ENCODE measurements around the gene TREH. TPM values are rescaled to one million over a fixed set of nuclear protein-coding genes. Genes with fewer than 3 reads are reported as not detected.

The TREH gene
- total RNA-seq, 1 donor from 2014 or later = 0.46 TPM

GRCh38 chr11:118628432-118628831, 51.0 kb downstream of the TREH start:
- DNase-seq (no peak), ATAC-seq (no peak)
- Histone ChIP-seq H3K36me3 (peaks cover 65% of the 10 kb centered on the region), H3K4me1 (peaks cover 28% of the 10 kb centered on the region), H3K27ac (no peak overlapping the region), H3K27me3 (no peaks in the 10 kb centered on the region), H3K4me3 (no peak overlapping the region), H3K9me3 (no peaks in the 10 kb centered on the region)
- no peak for TF ChIP-seq CTCF (IDR thresholded peaks at IDR 0.05)
- intact Hi-C loops (cut with DNase I) = no loop called here

GRCh38 chr11:118628031-118628430, 51.4 kb downstream of the TREH start:
- DNase-seq = no peak
- peaks cover 65% of the 10 kb centered on the region for H3K36me3 ChIP-seq
- ATAC-seq = no peak
- TF ChIP-seq CTCF (IDR thresholded peaks at IDR 0.05) = no peak
- no peak overlapping the region for H3K4me3 ChIP-seq
- H3K9me3 ChIP-seq = no peaks in the 10 kb centered on the region
- no peaks in the 10 kb centered on the region for H3K27me3 ChIP-seq
- peaks cover 32% of the 10 kb centered on the region for H3K4me1 ChIP-seq
- intact Hi-C loops (cut with DNase I) = no loop called here
- H3K27ac ChIP-seq = no peak overlapping the region

- DNase-seq (no peak), ATAC-seq (no peak)
- intact Hi-C loops (cut with DNase I) = no loop called here
- Histone ChIP-seq H3K4me3 (no peak overlapping the region), H3K27ac (no peak overlapping the region), H3K4me1 (peaks cover 37% of the 10 kb centered on the region), H3K9me3 (no peaks in the 10 kb centered on the region), H3K27me3 (no peaks in the 10 kb centered on the region), H3K36me3 (peaks cover 64% of the 10 kb centered on the region)
- no peak for TF ChIP-seq CTCF (IDR thresholded peaks at IDR 0.05)
Measured at GRCh38 chr11:118627566-118627965, 51.9 kb downstream of the TREH start.

GRCh38 chr11:118625976-118626375, 53.5 kb downstream of the TREH start:
- DNase-seq (no peak), ATAC-seq (no peak)
- no peaks in the 10 kb centered on the region for H3K27me3 ChIP-seq
- H3K4me1 ChIP-seq = peaks cover 50% of the 10 kb centered on the region
- intact Hi-C loops (cut with DNase I) = no loop called here
- no peak for TF ChIP-seq CTCF (IDR thresholded peaks at IDR 0.05)
- no peak overlapping the region for H3K4me3 ChIP-seq
- H3K9me3 ChIP-seq = no peaks in the 10 kb centered on the region
- H3K27ac ChIP-seq = no peak overlapping the region
- H3K36me3 ChIP-seq = peaks cover 48% of the 10 kb centered on the region

- TF ChIP-seq CTCF (IDR thresholded peaks at IDR 0.05) = no peak
- no peaks in the 10 kb centered on the region for H3K9me3 ChIP-seq
- H3K36me3 ChIP-seq = peaks cover 48% of the 10 kb centered on the region
- no peaks in the 10 kb centered on the region for H3K27me3 ChIP-seq
- H3K27ac ChIP-seq = peak overlapping the region; percentile 17
- peaks cover 51% of the 10 kb centered on the region for H3K4me1 ChIP-seq
- intact Hi-C loops (cut with DNase I) = no loop called here
- no peak overlapping the region for H3K4me3 ChIP-seq
- peak; percentile 30 for ATAC-seq
- DNase-seq = no peak
Measured at GRCh38 chr11:118625036-118625690, 54.3 kb downstream of the TREH start.

- Histone ChIP-seq H3K4me3 (no peak overlapping the region), H3K4me1 (peaks cover 56% of the 10 kb centered on the region), H3K36me3 (peaks cover 35% of the 10 kb centered on the region), H3K27me3 (no peaks in the 10 kb centered on the region), H3K27ac (peak overlapping the region; percentile 67), H3K9me3 (no peaks in the 10 kb centered on the region)
- no peak for TF ChIP-seq CTCF (IDR thresholded peaks at IDR 0.05)
- DNase-seq (no peak), ATAC-seq (peak; percentile 3)
- intact Hi-C loops (cut with DNase I) = no loop called here
Measured at GRCh38 chr11:118623269-118623655, 56.2 kb downstream of the TREH start.

All from upper lobe of right lung (tissue), 1 donor.